K562 (cell line): ENCODE results near the gene PBXIP1. TPM values are rescaled to one million over a fixed set of nuclear protein-coding genes. Genes with fewer than 3 reads are reported as not detected.

Experiments used
- CREM ChIP-seq: IDR thresholded peaks from 2 replicates; pipeline ENCODE4 v1.6.1; 2014; ENCODE audit warnings: antibody characterized with exemption, low read depth
- DNMT1 ChIP-seq: fragments of 450-650 bp; IDR thresholded peaks from 2 replicates; pipeline ENCODE4 v1.6.1; 2016; ENCODE audit warnings: antibody characterized with exemption, mild to moderate bottlenecking
- ETV1 ChIP-seq: fragments of 450-650 bp; conservative IDR thresholded peaks from 2 replicates; pipeline ENCODE4 v1.6.1; 2016; ENCODE audit warnings: missing genetic modification characterization, control low read depth, low read depth, missing compliant biosample characterization
- FOXP1 ChIP-seq: sonication (generic); formaldehyde crosslinking; IDR thresholded peaks from 2 replicates; pipeline ENCODE4 v1.8.0; 2022; ENCODE audit warnings: mild to moderate bottlenecking, missing genetic modification reagents
- HMGN3 ChIP-seq: IDR thresholded peaks from 2 replicates; pipeline ENCODE4 v1.6.1; 2011; ENCODE audit warnings: borderline replicate concordance, low read depth, mild to moderate bottlenecking, mixed read lengths, low read length; ENCODE audit not compliant: insufficient read length; ENCODE audit errors: extremely low read depth
- LARP7 ChIP-seq: fragments of 450-650 bp; IDR thresholded peaks from 2 replicates; pipeline ENCODE4 v1.6.1; 2016
- NCOR1 ChIP-seq: fragments of 450-650 bp; IDR thresholded peaks from 2 replicates; pipeline ENCODE4 v1.6.1; 2016; ENCODE audit warnings: mild to moderate bottlenecking, moderate library complexity
- NR2C2 ChIP-seq, 2 experiments: fragments of 200-800 bp in 1 of 2; sonication (Bioruptor generic) in 1 of 2; sonication (generic) in 1 of 2; formaldehyde crosslinking in 1 of 2; IDR thresholded peaks; 2 replicates each; pipeline versions ENCODE4 v1.6.1 to v1.8.0; 2016 to 2022; ENCODE audit warnings: mild to moderate bottlenecking in 1 of 2, missing compliant biosample characterization in 1 of 2, missing genetic modification characterization in 1 of 2, missing genetic modification reagents in 1 of 2
- PHB ChIP-seq: fragments of 250-450 bp; sonication (Bioruptor Pico); IDR thresholded peaks from 2 replicates; pipeline ENCODE4 v1.5.0; 2021
- RCOR1 ChIP-seq, 2 experiments: IDR thresholded peaks; 2 replicates each; pipeline ENCODE4 v1.6.1; 2012; ENCODE audit warnings: low read depth in 2 of 2, low read length in 2 of 2, borderline replicate concordance in 1 of 2, improper control_type of control experiment in 1 of 2
- RFX1 ChIP-seq: fragments of 450-650 bp; IDR thresholded peaks from 2 replicates; pipeline ENCODE4 v1.6.1; 2016; ENCODE audit warnings: mild to moderate bottlenecking, moderate library complexity
- SRF ChIP-seq, 2 experiments: fragments of 250-450, 450-650 bp in 1 of 2; sonication (Bioruptor Pico) in 1 of 2; sonication (generic) in 1 of 2; formaldehyde crosslinking; IDR thresholded peaks; 2 replicates each; pipeline versions ENCODE4 v1.5.0 to v1.5.1; 2020 to 2022; ENCODE audit warnings: mild to moderate bottlenecking in 1 of 2, missing genetic modification reagents in 1 of 2
- TAF15 ChIP-seq: fragments of 200-400 bp; formaldehyde crosslinking; IDR thresholded peaks from 2 replicates; pipeline ENCODE4 v1.6.1; 2017; ENCODE audit warnings: mild to moderate bottlenecking, low read depth, low read length, moderate library complexity
- TAL1 ChIP-seq: fragments of 450-650 bp; IDR thresholded peaks from 2 replicates; pipeline ENCODE4 v1.6.1; 2016; ENCODE audit warnings: mild to moderate bottlenecking
- TGIF2 ChIP-seq: sonication (generic); formaldehyde crosslinking; IDR thresholded peaks from 2 replicates; pipeline ENCODE4 v1.8.1; 2022; ENCODE audit warnings: mild to moderate bottlenecking, missing genetic modification reagents, moderate library complexity
- ZC3H4 ChIP-seq: sonication (generic); formaldehyde crosslinking; IDR thresholded peaks from 2 replicates; pipeline ENCODE4 v1.9.0; 2021; ENCODE audit warnings: missing genetic modification reagents, borderline replicate concordance
- ZNF124 ChIP-seq: sonication (generic); formaldehyde crosslinking; IDR thresholded peaks from 2 replicates; pipeline ENCODE4 v1.8.1; 2022; ENCODE audit warnings: missing genetic modification reagents
- ZNF24 ChIP-seq: fragments of 450-650 bp; IDR thresholded peaks from 2 replicates; pipeline ENCODE4 v1.6.1; 2016
- ZNF445 ChIP-seq: fragments of 250-450 bp; sonication (Bioruptor Pico); IDR thresholded peaks from 2 replicates; pipeline ENCODE4 v1.4.0; 2020; ENCODE audit warnings: low read depth, mild to moderate bottlenecking, moderate library complexity
- ZNF668 ChIP-seq: fragments of 250-450 bp; sonication (Bioruptor Pico); IDR thresholded peaks from 2 replicates; pipeline ENCODE4 v1.8.0; 2022; ENCODE audit warnings: mild to moderate bottlenecking, inconsistent platforms
- polyA plus RNA-seq, 8 experiments: library from polyadenylated mRNA; depleted of rRNA in 4 of 8; stranded (reverse) in 5 of 8; unstranded in 3 of 8; fragments of >200 nt; fragmentation: Nextera tagmentation in 2 of 8; fragmentation: Illumina TruSeq in 1 of 8; extraction: Ambion mirVana in 2 of 8; extraction: Trizol in 1 of 8; gene quantifications; 2 replicates each; pipeline versions ENCODE4 v1.2.1 to v1.2.3, GENCODE V29; 2011 to 2014; ENCODE audit warnings: inconsistent platforms in 1 of 8, missing spikeins in 1 of 8
- total RNA-seq, 7 experiments: library from RNA; depleted of rRNA in 6 of 7; stranded (reverse); fragments of >200 nt in 6 of 7; fragmentation: Illumina TruSeq in 2 of 7; extraction: Trizol in 2 of 7; gene quantifications; 2 replicates each; pipeline versions ENCODE4 v1.2.1 to v1.2.3, GENCODE V29; 2011 to 2021; ENCODE audit warnings: low replicate concordance in 1 of 7
- TF ChIP-seq, protein P1 (sequence below), 2 experiments: fragments of 450-650 bp in 1 of 2; IDR thresholded peaks; 2 replicates each; pipeline ENCODE4 v1.6.1; 2011 to 2017; ENCODE audit warnings: low read depth in 2 of 2, antibody characterized with exemption in 1 of 2, borderline replicate concordance in 1 of 2, low read length in 1 of 2, mild to moderate bottlenecking in 1 of 2, mixed read lengths in 1 of 2; ENCODE audit not compliant: control insufficient read depth in 1 of 2
- TF ChIP-seq, protein P2 (sequence below): IDR thresholded peaks from 3 replicates; pipeline ENCODE4 v1.6.1; 2011; ENCODE audit warnings: borderline replicate concordance, mild to moderate bottlenecking, moderate library complexity; ENCODE audit not compliant: insufficient read length; ENCODE audit errors: extremely low read depth

Gene PBXIP1
- total and polyA plus RNA-seq, 9 of the 15 experiments (the other 6 are each of a cell fraction or from before 2014, with no cell fraction given): 0.13 to 8.3 (median 5.8) TPM

DNA sequence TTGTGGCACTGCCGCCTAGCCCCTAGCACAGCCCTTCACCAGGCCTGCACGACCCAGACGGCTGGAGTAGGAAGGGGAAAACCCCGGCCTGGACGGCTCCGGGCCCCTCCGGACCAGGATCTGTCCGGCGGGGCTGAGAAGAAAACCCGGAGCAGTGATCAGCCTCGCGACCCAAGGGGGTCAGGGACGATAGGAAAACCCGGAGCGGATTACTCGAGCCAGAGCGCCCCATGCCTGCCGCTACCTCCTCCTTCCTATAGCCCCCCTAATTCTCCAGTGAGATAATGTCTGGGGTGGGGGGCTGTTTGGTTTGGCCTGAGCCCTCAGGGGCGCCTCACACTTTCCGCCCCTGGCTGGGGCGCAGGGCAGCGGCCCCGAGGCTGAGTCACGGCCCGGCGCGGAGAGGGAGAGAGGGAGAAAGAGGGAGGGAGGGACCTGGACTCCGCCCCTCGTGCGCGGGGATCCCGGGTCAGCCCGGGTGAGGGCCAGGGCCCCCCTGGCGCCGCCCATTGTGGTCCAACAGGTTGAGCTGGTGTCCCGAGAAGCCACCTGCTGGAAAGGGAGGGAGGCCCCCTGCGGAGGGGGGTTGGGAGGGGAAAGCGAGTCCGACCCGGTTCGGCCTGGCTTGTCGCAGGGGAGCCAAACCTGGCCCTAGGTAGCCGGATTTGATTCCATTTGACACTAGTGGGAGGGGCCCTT lies 45.0 kb upstream of the PBXIP1 start (continued):
- TF ChIP-seq, protein P1, sequence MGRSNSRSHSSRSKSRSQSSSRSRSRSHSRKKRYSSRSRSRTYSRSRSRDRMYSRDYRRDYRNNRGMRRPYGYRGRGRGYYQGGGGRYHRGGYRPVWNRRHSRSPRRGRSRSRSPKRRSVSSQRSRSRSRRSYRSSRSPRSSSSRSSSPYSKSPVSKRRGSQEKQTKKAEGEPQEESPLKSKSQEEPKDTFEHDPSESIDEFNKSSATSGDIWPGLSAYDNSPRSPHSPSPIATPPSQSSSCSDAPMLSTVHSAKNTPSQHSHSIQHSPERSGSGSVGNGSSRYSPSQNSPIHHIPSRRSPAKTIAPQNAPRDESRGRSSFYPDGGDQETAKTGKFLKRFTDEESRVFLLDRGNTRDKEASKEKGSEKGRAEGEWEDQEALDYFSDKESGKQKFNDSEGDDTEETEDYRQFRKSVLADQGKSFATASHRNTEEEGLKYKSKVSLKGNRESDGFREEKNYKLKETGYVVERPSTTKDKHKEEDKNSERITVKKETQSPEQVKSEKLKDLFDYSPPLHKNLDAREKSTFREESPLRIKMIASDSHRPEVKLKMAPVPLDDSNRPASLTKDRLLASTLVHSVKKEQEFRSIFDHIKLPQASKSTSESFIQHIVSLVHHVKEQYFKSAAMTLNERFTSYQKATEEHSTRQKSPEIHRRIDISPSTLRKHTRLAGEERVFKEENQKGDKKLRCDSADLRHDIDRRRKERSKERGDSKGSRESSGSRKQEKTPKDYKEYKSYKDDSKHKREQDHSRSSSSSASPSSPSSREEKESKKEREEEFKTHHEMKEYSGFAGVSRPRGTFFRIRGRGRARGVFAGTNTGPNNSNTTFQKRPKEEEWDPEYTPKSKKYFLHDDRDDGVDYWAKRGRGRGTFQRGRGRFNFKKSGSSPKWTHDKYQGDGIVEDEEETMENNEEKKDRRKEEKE (IDR thresholded peaks at IDR 0.05; ENCODE audit: borderline replicate concordance in 1 of 2, control insufficient read depth in 1 of 2, low read depth in 2 of 2, low read length in 1 of 2): no peak
- TF ChIP-seq, protein P2, sequence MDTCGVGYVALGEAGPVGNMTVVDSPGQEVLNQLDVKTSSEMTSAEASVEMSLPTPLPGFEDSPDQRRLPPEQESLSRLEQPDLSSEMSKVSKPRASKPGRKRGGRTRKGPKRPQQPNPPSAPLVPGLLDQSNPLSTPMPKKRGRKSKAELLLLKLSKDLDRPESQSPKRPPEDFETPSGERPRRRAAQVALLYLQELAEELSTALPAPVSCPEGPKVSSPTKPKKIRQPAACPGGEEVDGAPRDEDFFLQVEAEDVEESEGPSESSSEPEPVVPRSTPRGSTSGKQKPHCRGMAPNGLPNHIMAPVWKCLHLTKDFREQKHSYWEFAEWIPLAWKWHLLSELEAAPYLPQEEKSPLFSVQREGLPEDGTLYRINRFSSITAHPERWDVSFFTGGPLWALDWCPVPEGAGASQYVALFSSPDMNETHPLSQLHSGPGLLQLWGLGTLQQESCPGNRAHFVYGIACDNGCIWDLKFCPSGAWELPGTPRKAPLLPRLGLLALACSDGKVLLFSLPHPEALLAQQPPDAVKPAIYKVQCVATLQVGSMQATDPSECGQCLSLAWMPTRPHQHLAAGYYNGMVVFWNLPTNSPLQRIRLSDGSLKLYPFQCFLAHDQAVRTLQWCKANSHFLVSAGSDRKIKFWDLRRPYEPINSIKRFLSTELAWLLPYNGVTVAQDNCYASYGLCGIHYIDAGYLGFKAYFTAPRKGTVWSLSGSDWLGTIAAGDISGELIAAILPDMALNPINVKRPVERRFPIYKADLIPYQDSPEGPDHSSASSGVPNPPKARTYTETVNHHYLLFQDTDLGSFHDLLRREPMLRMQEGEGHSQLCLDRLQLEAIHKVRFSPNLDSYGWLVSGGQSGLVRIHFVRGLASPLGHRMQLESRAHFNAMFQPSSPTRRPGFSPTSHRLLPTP: no peak
- TF ChIP-seq NR2C2 (CRISPR knock-in tag; IDR thresholded peaks at IDR 0.05) (no peak), NR2C2 (tag; IDR thresholded peaks at IDR 0.05) (peak; percentile 62), TGIF2 (CRISPR knock-in tag) (no peak), ETV1 (tag) (peak; percentile 72), ZNF445 (no peak), ZNF124 (no peak), RCOR1 (IDR thresholded peaks at IDR 0.05; ENCODE audit: borderline replicate concordance in 1 of 2, low read depth in 2 of 2, low read length in 2 of 2) (peak in 1 of 2 experiments; percentile 51; a peak in 2 of 4 replicates), FOXP1 (CRISPR knock-in tag) (peak; percentile 67; the same call in 1 of the 2 replicates), TAL1 (peak; percentile 6; the same call in 1 of the 2 replicates), ZNF24 (0 out of 2 replicates have a peak, but pooled peaks have one; percentile 25), DNMT1 (no peak), SRF (CRISPR knock-in tag; IDR thresholded peaks at IDR 0.05) (peak in 1 of 2 experiments; percentile 67; a peak in 2 of 4 replicates), ZNF668 (CRISPR knock-in tag) (no peak), HMGN3 (peak; percentile 97), CREM (peak; percentile 39), LARP7 (no peak), ZC3H4 (CRISPR knock-in tag) (no peak), PHB (CRISPR knock-in tag) (no peak), NCOR1 (peak; percentile 81), TAF15 (no peak), RFX1 (no peak)
